KMS-11 (cell line): ENCODE results near the gene RAB23.

Experiments
- H2AFZ ChIP-seq: fragments of 200-600 bp; sonication (generic); 2 replicates; pipeline ENCODE4 v1.6.1; 2016; ENCODE audit warnings: antibody characterized with exemption, mixed run types, low read depth
- H3K27ac ChIP-seq: fragments of 200-600 bp; sonication (generic); 2 replicates; pipeline ENCODE4 v1.6.1; 2016; ENCODE audit warnings: mild to moderate bottlenecking, mixed run types
- H3K27me3 ChIP-seq: fragments of 200-600 bp; sonication (generic); 2 replicates; pipeline ENCODE4 v1.6.1; 2017; ENCODE audit warnings: mild to moderate bottlenecking, low read depth, mixed run types, moderate library complexity; ENCODE audit not compliant: insufficient read depth
- H3K36me3 ChIP-seq: fragments of 200-600 bp; sonication (generic); 2 replicates; pipeline ENCODE4 v1.6.1; 2017; ENCODE audit warnings: mild to moderate bottlenecking, mixed run types; ENCODE audit not compliant: insufficient read depth
- H3K4me1 ChIP-seq: fragments of 200-600 bp; sonication (generic); 2 replicates; pipeline ENCODE4 v1.6.1; 2016; ENCODE audit warnings: mild to moderate bottlenecking, low read depth, mixed run types; ENCODE audit not compliant: poor library complexity, severe bottlenecking
- H3K4me2 ChIP-seq: fragments of 200-600 bp; sonication (generic); 2 replicates; pipeline ENCODE4 v1.7.0; 2016; ENCODE audit warnings: mild to moderate bottlenecking, mixed run types
- H3K4me3 ChIP-seq: fragments of 200-600 bp; sonication (generic); IDR thresholded peaks from 2 replicates; pipeline ENCODE4 v1.6.1; 2017; ENCODE audit warnings: low read depth, low read length, mixed read lengths; ENCODE audit not compliant: insufficient read depth
- H3K79me2 ChIP-seq: fragments of 200-600 bp; sonication (generic); 2 replicates; pipeline ENCODE4 v1.6.1; 2016; ENCODE audit warnings: low read depth, mixed run types; ENCODE audit not compliant: insufficient read depth
- H3K9ac ChIP-seq: fragments of 200-600 bp; sonication (generic); 2 replicates; pipeline ENCODE4 v1.6.1; 2016; ENCODE audit warnings: mild to moderate bottlenecking, mixed run types
- H4K20me1 ChIP-seq: fragments of 200-600 bp; sonication (generic); 2 replicates; pipeline ENCODE4 v1.6.1; 2016; ENCODE audit warnings: mild to moderate bottlenecking, mixed run types; ENCODE audit not compliant: insufficient read depth
- CTCF ChIP-seq: fragments of 200-600 bp; sonication (generic); conservative IDR thresholded peaks from 2 replicates; pipeline ENCODE4 v1.6.1; 2017; ENCODE audit warnings: low read depth, mild to moderate bottlenecking, antibody characterized with exemption, low read length, moderate library complexity, mixed read lengths

The RAB23 gene

GRCh38 chr6:57172136-57173055, 49.7 kb downstream of the RAB23 start, which contains the start of gene BAG2:
TSS of gene BAG2 (plus strand) at chr6:57172326. CDS start at chr6:57172698, 372 bp downstream.
- no peak within 1 kb of the TSS for H3K4me3 ChIP-seq
- H2AFZ ChIP-seq: peak within 1 kb of the TSS; percentile 72
- no peaks in the 10 kb centered on the region for H3K36me3 ChIP-seq
- peak within 1 kb of the TSS; percentile 54 for H3K27ac ChIP-seq
- TF ChIP-seq CTCF: no peak
- H3K4me1 ChIP-seq: peaks cover 7% of the 10 kb centered on the region
- H3K4me2 ChIP-seq: peak within 1 kb of the TSS; percentile 82
- no peaks in the 10 kb centered on the region for H3K27me3 ChIP-seq
- no peaks in the 10 kb centered on the region for H4K20me1 ChIP-seq
- peak within 1 kb of the TSS; percentile 68 for H3K9ac ChIP-seq
- H3K79me2 ChIP-seq: no peaks in the 10 kb centered on the region

- no peak overlapping the region for H3K27ac ChIP-seq
- H3K9ac ChIP-seq: no peak overlapping the region
- TF ChIP-seq CTCF: no peak
- no peaks in the 10 kb centered on the region for H4K20me1 ChIP-seq
- H3K4me2 ChIP-seq: no peak overlapping the region
- no peaks in the 10 kb centered on the region for H3K4me1 ChIP-seq
- H3K79me2 ChIP-seq: no peaks in the 10 kb centered on the region
- no peak overlapping the region for H2AFZ ChIP-seq
- no peaks in the 10 kb centered on the region for H3K27me3 ChIP-seq
- H3K36me3 ChIP-seq: no peaks in the 10 kb centered on the region
- no peak overlapping the region for H3K4me3 ChIP-seq
These were observed 57.0 kb downstream of the RAB23 start for GRCh38 chr6:57165080-57165479.

GRCh38 chr6:57163956-57164355, 58.2 kb downstream of the RAB23 start:
- Histone ChIP-seq H3K4me1 (no peaks in the 10 kb centered on the region), H2AFZ (no peak overlapping the region), H3K36me3 (no peaks in the 10 kb centered on the region), H4K20me1 (no peaks in the 10 kb centered on the region), H3K79me2 (no peaks in the 10 kb centered on the region), H3K9ac (no peak overlapping the region), H3K4me3 (no peak overlapping the region), H3K27ac (no peak overlapping the region), H3K4me2 (no peak overlapping the region), H3K27me3 (no peaks in the 10 kb centered on the region)
- TF ChIP-seq CTCF: no peak

- no peak for TF ChIP-seq CTCF
- Histone ChIP-seq H4K20me1 (no peaks in the 10 kb centered on the region), H3K36me3 (no peaks in the 10 kb centered on the region), H3K4me3 (no peak overlapping the region), H3K27ac (no peak overlapping the region), H3K79me2 (no peaks in the 10 kb centered on the region), H3K9ac (no peak overlapping the region), H3K4me1 (no peaks in the 10 kb centered on the region), H2AFZ (no peak overlapping the region), H3K27me3 (no peaks in the 10 kb centered on the region), H3K4me2 (no peak overlapping the region)
These were observed 59.6 kb downstream of the RAB23 start for GRCh38 chr6:57162516-57162915.
